HuH-7.5 (cell line): ENCODE measurements around the gene MALL.
"Not testable (repeated sequence)": the region's sequence is repeated elsewhere in the genome, so short reads cannot be mapped to it uniquely, and the experiment has no call there.

Source experiments
- DNase-seq: peaks from one replicate; pipeline ENCODE4 v3.0.0; 2011; ENCODE audit warnings: low spot score

The MALL gene

DNA sequence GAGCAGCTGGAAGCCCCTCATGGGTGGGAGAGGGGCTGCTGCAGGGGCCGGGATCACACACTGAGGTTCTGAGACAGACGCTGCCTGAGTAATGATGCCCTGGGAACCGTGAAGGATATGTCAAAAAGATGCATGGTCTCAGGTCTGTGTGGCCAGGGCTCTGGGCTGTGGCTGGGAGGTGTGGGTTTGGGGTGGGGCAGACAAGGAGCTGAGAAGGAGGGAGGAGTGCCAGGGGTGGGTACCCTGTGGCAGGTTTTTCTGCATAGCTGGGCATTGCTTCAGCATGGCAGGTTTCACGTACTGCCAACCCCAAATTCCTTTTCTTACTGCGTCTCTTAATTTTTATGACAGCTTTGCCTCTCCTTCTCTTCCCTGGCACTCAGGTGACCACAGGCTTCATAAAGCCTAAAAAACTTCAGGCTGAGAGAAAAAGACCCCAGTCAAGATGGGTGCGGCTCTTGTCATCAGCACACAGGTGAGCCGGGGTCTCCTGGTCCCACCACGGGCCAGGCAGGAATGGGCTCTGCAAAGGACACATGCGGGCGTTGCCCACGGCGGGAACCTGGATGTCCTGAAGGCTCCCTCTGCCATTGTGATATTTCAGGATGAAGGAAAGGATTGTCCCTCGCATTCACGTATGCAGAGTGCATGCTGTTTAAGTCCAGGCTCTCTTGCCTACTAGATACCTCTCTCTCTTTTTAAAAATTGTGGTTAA, 18.0 kb downstream of the MALL start:
- no peak for DNase-seq

DNA sequence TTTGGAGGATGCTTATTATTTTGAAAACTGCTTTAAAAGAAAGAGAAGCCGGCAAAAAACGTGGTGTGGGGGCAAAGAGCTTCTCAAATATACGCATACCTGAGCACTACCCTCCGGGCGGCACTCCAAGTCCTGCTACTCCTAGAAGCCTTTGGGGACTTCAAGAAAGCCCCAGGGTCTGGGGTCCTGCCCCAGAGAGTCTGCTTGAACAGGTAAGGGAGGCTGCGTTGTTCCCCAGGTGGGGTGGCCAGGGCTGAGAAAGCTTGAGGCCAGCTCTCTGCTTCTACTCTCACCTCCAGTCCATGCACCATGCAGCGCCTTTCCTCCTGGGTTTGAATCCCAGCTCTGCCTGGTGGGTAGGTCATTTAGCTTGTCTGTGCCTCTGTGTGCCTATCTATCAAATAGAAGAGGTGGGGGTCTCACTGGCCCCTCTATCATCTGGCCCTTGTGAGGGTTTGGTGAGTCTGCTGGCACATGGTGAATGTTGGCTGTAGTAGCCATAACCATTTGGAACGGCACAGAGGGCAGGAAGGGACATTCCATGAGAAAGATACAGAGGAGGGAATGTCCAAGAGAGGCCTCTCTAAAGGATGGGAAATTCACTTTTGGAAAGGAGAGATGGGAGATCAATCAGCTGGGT, 19.5 kb downstream of the MALL start:
- DNase-seq: no peak

DNA sequence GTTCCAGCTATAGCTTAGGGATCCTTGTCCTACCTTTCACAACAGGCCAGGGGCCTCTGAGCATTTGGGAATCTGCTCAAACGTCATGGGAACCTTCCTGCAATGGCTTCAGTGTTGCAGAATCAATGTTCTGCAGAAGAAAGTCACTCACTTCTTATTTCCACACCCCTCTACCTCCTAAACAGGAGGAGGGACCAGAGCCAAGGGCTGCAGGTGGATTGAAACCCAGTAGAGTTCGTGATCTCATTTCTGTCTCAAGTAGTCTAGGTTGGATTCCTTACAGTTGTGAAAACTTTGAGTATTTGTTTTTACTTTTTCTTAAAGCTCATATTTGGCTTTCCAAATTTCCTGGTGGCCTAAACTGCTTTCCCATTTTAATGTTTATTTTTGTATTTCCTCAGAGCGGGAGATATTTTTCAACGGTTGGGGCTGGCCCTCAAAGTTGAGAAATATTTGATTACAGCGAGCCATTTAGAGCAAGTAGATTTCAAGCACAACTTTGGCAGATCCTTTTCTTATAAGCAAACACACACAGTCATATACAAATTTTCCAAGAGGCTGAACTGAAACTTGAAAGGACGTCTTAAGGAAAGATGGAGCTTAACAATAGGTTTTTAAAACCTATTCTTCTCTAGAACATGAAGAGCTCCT, 20.6 kb downstream of the MALL start:
- DNase-seq: not testable (repeated sequence)

DNA sequence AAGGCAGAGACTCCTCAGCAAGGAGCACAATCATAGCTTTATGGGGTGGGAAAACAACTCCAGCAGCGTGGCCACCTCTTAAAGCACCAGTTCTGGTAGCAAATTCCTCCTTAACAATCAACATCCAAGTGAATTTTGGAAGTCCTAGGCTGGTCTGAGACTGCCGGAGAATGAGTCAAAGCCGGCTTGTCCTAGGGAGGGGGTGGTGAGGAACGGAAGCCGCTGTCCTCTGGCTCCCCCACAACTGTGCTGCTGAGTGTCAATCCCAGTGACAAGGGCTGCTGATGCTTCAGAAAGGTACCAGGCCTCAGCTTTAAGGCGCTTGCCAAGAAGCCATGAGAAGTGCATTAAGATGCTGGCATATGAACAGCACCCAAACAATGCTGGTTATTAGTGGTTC, 21.7 kb downstream of the MALL start:
- not testable (repeated sequence) for DNase-seq

DNA sequence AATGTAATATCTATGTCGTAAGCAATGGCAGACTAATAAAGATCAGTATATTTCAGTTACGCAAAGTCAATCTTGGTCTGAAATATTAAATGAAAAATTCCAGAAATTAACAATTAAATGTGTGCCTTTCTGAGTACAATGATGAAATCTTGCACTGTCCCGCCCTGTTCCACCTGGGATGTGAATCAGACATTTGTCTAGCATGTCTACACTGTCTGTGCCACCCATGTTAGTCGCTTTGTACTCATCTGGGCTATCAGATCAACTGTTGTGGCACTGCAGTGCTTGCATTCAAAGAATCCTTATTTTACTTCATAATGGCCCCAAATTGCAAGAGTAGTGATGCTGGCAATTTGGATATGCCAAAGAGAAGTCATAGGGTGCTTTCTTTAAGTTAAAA, 25.5 kb downstream of the MALL start:
- not testable (repeated sequence) for DNase-seq

DNA sequence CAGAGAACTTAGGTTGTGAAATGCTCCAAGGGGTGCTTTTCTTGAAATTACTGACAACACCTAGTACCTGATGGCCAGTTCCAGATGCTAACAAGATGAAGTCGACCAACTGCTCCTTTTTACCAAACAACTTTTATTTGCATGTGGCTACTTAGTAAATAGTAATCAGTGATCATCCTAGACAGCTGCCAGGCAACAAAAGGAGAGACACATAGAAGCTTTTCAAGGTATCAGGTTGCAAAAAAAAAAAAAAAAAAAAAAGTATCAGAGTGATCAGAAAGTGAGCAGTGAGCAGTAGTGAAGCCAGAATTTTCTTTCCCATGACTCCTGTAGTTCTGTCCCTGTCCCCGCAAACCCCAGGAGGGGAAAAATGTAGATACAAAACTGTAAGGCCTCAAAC, 31.9 kb downstream of the MALL start:
- DNase-seq: not testable (repeated sequence)

DNA sequence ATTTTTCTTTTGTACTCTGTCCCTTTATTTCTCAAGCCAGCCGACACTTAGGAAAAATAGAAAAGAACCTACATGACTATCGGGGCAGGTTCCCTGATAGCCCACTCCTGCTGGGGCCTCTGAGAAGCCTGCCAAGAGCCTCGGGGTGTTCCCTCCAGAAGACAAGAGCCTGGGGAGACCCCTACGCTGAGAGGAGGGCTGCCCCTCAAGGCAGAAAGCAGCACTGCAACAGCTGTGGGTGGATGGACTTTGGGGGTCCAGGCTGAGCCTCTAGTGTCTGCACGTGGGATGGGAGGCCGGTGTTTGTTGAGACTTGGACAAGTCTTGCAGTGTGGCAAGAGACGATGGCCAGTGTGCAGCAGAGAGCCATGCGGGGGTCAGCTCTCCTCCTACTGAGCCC, 32.5 kb downstream of the MALL start:
- DNase-seq: not testable (repeated sequence)

DNA sequence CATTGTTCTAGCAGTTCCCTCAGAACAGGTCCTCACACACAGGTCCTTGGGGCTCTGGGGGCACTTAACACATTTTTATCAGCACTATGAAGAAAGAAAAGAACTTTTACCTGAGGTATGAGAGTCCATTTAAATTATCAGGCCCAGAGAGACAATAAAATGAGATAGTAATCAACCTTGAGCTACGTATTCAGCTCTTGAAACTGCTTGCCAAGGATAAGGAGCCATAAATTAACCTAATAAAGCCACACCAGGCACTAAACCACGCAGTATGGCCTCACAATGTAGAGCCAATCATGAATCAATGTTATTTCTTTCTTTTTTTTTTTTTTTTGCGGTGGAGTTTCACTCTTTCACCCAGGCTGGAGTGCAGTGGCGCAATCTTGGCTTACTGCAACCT, 37.5 kb downstream of the MALL start:
- DNase-seq: not testable (repeated sequence)

DNA sequence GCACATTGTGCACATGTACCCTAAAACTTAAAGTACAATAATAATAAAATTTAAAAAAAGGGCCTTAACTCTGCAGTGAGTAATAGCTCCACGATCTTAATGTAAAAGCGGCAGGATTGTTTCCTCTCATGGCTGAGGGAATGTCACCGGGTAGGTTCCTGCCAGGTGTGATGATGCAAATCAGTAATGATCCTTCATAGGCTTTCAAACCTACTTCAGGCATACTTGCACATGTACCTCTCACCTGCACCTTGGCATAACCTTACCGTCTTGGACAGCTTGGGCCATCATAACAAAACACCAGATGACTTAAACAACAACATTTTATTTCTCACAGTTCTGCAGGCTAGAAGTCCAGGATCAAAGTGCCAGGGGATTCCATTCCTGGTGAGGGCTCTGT, 39.7 kb downstream of the MALL start:
- not testable (repeated sequence) for DNase-seq

DNA sequence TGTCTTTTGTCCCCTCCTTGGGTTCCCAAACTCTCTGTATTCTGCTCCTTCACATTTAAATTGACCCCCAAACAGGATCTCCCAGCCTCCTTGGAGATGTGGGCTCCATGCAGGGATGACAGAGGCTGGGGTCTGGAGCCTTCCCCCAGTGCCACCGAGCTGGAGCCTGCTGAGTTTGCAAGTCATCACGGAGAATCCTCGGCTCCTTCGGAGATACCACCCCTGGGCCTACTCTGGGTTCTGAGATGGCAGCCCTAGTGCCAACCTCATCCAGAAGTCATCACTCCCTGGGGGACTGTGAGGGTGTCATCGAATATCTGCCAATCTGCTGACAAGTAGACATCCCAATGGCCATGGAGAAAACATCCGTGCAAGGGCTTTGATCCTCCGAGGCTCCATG, 45.8 kb downstream of the MALL start:
- not testable (repeated sequence) for DNase-seq

DNA sequence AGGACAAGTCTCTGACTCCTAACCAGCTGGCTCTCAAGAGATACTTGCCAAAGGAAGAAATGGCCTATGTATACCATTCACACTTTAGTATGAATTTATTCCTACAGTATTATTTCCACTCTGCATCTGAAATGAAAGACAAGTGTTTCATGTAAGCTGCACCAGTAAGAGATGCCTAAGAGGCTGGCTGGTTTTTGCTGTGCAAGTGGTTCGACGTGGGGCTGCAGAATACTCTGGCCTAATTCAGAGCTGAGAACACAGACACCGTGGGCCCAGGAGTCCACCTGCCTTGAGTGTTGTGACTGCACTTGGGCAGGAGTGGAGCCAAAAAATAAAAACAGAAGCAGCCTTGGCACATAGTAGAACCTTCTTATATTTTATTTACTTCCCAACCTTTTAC, 47.5 kb downstream of the MALL start:
- not testable (repeated sequence) for DNase-seq

DNA sequence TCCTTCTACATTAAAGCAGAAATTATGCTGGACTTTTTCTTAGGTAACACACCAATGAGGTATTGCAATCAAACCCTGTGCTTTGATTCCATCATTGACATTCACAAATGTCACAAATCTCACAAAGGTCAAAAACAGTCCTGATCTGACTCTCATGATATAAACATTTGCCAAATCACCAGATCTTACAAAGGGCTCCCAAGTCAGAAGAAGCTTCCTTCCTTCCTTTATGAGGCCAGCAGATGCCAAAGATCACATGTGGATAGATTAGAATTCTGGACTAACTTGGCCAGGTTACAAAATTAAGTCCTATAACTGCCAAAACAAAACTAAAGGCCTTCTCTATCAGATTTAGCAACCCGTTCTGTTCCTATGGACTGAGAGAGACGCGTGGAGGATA, 53.3 kb downstream of the MALL start:
- DNase-seq: not testable (repeated sequence)

DNA sequence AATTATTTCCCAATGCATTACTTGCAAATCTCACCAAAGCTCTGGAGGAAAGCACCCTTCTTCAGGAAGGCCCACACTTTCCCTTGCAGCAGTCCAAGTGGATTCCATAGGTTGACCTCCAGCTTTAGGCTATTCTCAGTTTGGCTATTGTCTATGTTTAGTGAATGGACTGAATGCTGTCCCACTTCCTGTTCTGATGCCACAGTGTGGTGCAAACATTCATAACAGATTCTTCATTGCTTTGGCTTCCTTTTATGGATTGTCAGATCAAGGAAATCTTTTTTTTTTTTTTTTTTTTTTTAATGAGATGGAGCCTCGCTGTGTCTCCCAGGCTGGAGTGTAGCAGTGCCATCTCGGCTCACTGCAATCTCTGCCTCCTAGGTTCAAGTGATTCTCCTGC, 55.1 kb downstream of the MALL start:
- not testable (repeated sequence) for DNase-seq

DNA sequence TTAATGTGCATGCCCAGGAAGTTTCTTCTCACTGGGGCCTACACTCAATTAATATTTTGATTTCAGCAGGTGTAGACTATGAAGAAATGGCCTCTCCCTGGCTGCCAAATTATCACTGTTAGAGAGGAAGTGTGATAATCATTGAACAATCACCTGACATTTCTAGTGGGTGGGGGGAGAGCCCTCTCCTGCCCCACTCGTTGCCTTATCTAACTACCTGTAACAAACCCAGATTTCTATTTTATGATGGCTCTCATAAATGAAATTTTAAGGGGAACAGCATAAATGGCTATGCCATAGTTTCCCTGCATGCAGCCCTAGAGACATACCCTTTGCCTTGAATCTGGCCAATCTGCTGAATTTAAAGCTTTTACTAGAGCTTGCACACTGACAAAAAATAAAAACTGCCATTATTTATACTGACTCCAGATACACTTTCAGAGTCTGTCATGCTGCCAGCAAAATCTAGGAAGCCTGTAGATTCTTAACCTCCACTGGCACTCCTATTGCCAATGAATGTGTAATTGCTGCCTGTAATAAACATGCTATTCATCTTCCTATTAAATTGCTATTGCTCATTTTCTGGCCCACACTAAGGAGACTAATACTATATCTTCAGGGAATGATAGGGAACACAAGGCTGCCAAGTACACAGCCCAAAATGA, 55.8 kb downstream of the MALL start:
- not testable (repeated sequence) for DNase-seq

DNA sequence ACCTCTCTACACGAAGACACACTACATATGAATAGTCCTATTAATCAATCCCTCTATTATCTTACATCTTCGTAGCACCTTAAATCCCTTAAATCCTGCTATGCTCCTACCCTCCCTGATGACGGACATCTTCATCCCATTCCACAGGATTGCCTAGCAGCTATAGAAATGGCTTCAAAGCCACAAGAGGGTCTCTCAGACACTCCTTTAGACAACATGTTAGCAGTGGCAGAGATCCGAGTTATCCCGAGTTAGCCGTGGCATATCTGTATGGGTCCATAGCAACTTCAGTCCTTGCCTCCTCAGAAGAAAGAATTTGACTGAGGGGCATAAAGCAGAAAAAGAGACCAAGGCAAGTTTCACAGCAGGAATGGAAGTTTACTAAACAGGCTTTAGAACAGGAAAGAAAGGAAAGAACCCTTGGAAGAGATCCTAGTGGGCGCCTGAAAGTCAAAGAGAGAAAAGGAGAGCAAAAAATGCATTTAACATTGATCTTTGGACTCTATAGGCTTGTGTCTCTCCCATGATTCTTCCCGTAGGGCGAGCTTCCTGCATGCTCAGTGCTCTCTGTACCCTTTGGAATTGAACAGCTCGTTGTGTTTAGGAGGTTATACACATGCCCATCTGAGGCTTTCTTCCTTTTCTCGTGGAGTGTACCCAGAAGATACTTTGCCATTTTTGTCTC, 56.5 kb downstream of the MALL start:
- not testable (repeated sequence) for DNase-seq

DNA sequence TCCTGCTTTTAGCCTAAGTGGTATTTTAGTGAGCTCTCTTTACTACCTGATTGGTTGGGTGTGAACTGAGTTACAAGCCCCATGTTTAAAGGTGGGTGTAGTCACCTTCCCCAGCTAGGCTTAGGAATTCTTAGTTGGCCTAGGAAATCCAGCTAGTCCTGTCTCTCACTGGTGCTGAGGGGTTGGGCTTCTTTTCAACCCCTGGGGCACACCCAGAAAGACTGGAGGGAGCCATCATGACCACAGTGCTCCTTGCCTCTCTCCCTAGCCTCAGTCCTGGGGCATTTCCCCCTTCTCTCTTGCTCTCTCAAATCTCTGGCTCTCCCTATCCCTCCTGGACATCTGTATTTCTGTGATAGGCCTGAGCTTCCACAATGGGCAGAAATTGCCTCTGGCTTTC, 57.6 kb downstream of the MALL start:
- DNase-seq: not testable (repeated sequence)

DNA sequence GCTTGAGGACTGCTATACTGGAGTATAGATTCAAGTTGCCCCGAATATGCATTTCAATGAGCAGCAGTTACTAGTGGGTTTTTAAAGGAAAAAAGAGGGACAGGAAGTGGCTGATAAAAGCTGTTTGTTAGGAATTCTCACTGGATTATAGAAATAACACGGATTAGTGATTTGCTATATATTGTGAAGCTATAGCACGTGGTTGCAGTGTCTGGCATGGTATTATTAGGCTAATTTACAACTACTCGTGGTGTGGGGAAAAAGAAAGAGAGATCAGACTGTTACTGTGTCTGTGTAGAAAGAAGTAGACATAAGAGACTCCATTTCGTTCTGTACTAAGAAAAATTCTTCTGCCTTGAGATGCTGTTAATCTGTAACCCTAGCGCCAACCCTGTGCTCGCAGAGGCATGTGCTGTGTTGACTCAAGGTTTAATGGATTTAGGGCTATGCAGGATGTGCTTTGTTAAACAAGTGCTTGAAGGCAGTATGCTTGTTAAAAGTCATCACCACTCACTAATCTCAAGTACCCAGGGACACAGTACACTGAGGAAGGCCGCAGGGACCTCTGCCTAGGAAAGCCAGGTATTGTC, 59.7 kb downstream of the MALL start:
- not testable (repeated sequence) for DNase-seq

DNA sequence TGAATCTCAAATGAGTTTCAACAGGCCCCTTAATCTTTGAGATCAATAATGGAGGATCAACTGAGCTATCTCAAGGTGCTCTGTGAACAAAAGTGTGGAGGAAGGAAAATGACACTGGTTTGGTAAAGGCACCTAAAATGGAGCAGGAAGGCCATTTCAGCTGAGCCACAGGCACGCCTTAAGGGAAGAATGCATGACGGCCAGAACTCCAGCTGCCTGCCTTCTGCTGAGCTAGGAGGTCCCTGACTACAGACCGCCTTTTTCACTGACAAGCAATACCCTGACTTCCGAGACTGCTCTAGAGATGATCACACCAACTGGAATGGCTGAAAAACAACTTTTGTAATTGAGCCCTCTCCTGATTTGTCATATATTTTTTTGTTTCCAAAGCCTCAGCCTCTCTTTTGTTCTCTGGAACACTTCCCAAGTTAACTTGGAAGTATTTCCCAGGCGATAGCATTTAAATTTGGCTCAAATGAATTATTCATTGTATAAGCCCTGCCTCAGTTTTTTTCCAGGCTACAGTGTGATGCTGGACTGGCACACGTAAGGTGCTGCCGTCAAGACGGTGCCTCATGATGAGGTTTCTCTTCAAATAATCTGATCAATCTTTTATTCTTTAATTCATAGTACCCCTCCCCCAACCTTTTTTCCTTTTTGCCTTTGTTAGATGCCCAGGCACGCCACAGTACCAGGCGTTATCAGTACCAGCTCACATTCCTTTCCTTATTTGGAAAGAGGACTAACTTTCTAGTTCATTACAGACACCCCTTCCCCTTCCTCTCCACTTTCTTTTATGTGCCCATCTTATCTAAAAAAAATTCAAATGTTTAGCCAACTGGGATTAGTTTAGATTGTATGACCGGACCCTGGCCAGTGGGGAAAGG, 60.9 kb downstream of the MALL start:
- DNase-seq: not testable (repeated sequence)

DNA sequence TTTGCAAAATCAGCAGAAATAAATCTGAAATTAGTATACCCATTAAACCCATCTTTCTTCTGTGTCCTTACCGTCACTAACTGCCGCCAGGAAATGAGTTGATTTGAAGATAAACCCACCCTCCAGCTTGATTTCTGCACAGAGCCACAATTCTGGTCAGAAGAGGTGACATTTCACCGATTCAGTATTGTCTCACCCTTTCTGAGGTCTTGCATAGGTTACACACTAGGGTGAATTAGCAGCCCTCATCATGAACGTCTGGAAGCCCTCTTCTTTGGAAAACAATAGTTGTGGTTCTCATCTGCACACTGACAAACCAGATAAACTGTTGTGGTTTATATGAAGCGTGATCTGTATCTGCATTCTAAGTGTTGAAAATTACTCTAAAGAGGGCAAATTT, 61.9 kb downstream of the MALL start:
- DNase-seq: not testable (repeated sequence)

DNA sequence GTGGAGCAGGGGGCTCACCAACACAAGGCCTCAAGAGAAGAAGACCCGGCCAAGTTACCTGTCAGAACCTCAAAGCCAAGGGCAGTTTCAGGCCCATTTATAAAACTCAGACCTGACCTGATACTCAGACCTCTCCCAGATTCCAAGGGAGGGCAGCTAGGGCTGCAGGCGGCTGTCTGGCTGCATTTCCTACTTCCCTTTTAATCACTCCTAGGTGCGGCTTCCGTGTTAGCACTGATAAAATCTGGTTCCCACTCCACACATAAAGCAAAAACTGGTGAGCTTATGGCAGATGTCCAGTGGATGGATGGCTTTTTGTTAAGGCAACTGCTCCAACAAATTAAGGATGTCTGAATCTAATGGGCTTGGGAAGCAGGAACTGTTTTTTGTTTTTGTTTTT, 63.5 kb downstream of the MALL start:
- DNase-seq: not testable (repeated sequence)

DNA sequence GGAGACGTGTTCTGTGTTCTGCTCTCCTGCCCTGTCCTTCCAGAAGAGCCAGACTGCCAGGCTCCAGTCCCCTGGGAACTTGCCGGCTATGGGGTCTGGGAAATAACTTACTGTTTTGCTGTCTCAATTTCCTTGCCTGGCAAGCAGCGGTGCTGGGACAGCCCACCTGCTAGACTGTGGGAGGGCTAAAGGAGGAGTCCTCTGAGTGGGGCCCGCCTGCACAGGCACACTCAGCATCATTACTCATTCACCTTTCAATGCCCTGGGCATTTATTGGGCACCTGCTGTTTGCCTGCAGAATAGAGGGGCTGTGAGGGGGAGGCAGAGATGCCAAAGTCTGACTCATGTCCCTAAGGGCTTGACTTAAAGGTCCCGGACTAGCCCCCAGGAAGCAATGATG, 65.4 kb downstream of the MALL start:
- DNase-seq: not testable (repeated sequence)
